Esophagus muscularis mucosa (tissue), 3 donors: ENCODE results near the gene PRKAG2.

Experiments
- EP300 ChIP-seq: sonication (generic); formaldehyde crosslinking; IDR thresholded peaks from one replicate; pipeline ENCODE4 v1.6.1; 2017; ENCODE audit warnings: antibody characterized with exemption
- TF ChIP-seq, protein P1 (sequence below), 3 experiments: fragments of 200-600 bp in 2 of 3; fragments of 450-650 bp in 1 of 3; sonication (generic) in 2 of 3; IDR thresholded peaks; one replicate each; pipeline ENCODE4 v1.5.1; 2017 to 2019; ENCODE audit warnings: antibody characterized with exemption in 3 of 3, mild to moderate bottlenecking in 2 of 3, moderate library complexity in 1 of 3

GRCh38 chr7:151769188-151769821, 107.6 kb downstream of the PRKAG2 start:
- TF ChIP-seq, protein P1, sequence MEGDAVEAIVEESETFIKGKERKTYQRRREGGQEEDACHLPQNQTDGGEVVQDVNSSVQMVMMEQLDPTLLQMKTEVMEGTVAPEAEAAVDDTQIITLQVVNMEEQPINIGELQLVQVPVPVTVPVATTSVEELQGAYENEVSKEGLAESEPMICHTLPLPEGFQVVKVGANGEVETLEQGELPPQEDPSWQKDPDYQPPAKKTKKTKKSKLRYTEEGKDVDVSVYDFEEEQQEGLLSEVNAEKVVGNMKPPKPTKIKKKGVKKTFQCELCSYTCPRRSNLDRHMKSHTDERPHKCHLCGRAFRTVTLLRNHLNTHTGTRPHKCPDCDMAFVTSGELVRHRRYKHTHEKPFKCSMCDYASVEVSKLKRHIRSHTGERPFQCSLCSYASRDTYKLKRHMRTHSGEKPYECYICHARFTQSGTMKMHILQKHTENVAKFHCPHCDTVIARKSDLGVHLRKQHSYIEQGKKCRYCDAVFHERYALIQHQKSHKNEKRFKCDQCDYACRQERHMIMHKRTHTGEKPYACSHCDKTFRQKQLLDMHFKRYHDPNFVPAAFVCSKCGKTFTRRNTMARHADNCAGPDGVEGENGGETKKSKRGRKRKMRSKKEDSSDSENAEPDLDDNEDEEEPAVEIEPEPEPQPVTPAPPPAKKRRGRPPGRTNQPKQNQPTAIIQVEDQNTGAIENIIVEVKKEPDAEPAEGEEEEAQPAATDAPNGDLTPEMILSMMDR (IDR thresholded peaks at IDR 0.05): no peak
- TF ChIP-seq EP300: no peak
